ENCODE measurements around the gene AMHR2. TPM values are rescaled to one million over a fixed set of nuclear protein-coding genes. Genes with fewer than 3 reads are reported as not detected.
A peak's percentile ranks its signal among the peaks of the same experiment; 100 is the strongest.
"Not testable (repeated sequence)": the region's sequence is repeated elsewhere in the genome, so short reads cannot be mapped to it uniquely, and the experiment has no call there.

The AMHR2 gene
- total RNA-seq, 1 donor from 2014 or later: not detected

DNA sequence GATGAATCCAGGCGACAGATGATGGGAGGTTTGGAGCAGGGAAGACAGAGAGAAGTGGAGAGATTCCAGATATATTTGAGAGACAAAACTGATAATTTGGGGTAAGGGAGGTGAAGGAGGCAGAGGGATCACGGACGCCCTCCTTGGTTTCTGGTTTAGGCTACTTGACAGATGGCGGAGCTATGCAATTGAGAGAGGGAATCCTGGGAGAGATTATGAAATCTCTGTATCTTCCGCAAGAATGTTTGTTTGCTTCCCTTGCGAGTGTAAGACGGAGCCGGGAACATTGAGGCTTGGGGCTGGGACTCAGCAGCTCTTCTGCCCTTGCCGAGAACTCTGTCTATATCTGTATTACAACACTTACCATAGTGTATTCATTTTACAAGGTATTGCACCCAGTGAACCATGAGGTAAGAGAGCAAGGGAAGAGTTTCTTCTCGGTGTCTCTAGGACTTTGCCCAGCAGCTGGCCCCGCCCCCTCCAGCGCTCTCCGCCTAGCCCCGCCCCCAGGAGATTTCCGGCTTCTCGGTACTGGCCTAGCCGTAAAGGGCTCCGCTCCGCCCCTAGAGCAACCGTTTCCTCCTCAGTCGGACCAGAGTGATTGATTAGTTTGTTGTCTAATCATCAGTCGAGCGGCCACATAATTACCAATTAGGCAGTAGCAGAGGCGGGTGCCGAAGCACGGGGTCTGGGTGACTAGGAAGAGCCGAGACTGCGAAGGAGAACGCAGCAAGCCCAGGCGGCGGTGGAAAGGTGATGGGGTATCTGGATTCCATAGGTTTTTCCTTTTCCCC lies 17.6 kb downstream of the AMHR2 start, which contains the start of gene PRR13:
TSS of gene PRR13 (plus strand) at position 695 of the 794 bp plus-strand sequence. CDS start 981 bp downstream, outside the sequence.
- no peaks in the 10 kb centered on the region for H3K9me3 Mint-ChIP-seq (ENCODE audit: low read depth)
- H3K4me1 Mint-ChIP-seq (ENCODE audit: low read depth): peaks cover 37% of the 10 kb centered on the region
- H3K4me3 Mint-ChIP-seq (ENCODE audit: unreplicated experiment): peak within 1 kb of the TSS; percentile 82
- TF ChIP-seq, protein P1, sequence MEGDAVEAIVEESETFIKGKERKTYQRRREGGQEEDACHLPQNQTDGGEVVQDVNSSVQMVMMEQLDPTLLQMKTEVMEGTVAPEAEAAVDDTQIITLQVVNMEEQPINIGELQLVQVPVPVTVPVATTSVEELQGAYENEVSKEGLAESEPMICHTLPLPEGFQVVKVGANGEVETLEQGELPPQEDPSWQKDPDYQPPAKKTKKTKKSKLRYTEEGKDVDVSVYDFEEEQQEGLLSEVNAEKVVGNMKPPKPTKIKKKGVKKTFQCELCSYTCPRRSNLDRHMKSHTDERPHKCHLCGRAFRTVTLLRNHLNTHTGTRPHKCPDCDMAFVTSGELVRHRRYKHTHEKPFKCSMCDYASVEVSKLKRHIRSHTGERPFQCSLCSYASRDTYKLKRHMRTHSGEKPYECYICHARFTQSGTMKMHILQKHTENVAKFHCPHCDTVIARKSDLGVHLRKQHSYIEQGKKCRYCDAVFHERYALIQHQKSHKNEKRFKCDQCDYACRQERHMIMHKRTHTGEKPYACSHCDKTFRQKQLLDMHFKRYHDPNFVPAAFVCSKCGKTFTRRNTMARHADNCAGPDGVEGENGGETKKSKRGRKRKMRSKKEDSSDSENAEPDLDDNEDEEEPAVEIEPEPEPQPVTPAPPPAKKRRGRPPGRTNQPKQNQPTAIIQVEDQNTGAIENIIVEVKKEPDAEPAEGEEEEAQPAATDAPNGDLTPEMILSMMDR (IDR thresholded peaks at IDR 0.05): peak; percentile 6
- DNase-seq (ENCODE audit: low spot score): peak; percentile 97
- peak within 1 kb of the TSS; percentile 99 for H3K27ac Mint-ChIP-seq (ENCODE audit: unreplicated experiment)
- peaks cover 7% of the 10 kb centered on the region for H3K36me3 Mint-ChIP-seq (ENCODE audit: low read depth)
- no peaks in the 10 kb centered on the region for H3K27me3 Mint-ChIP-seq (ENCODE audit: low read depth)

DNA sequence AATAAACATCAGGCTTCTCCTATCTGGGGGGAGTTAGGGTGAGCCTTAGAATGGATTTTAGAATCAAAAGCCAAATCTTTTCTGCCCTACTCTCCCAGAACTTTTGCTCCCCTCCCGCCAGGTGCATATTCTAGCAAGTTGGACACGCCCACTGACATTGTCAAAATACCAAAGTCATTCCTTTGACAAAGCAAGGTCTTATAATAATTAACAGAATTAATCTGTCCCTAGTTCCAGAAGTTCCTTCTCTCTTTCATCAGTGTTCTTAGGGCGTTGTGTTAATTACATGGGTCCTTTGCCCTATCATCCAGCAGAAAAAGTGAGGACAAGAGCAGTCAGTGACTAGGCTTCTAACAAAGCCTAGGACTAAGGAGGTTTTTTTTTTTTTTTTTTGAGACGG lies 20.3 kb downstream of the AMHR2 start:
- Mint-ChIP-seq H3K27ac (ENCODE audit: unreplicated experiment) (peak overlapping the region; percentile 59), H3K36me3 (ENCODE audit: low read depth) (peaks cover 11% of the 10 kb centered on the region), H3K4me1 (ENCODE audit: low read depth) (peaks cover 37% of the 10 kb centered on the region), H3K27me3 (ENCODE audit: low read depth) (no peaks in the 10 kb centered on the region), H3K4me3 (ENCODE audit: unreplicated experiment) (no peak overlapping the region), H3K9me3 (ENCODE audit: low read depth) (no peaks in the 10 kb centered on the region)
- TF ChIP-seq, protein P1 (IDR thresholded peaks at IDR 0.05): no peak
- no peak for DNase-seq (ENCODE audit: low spot score)

DNA sequence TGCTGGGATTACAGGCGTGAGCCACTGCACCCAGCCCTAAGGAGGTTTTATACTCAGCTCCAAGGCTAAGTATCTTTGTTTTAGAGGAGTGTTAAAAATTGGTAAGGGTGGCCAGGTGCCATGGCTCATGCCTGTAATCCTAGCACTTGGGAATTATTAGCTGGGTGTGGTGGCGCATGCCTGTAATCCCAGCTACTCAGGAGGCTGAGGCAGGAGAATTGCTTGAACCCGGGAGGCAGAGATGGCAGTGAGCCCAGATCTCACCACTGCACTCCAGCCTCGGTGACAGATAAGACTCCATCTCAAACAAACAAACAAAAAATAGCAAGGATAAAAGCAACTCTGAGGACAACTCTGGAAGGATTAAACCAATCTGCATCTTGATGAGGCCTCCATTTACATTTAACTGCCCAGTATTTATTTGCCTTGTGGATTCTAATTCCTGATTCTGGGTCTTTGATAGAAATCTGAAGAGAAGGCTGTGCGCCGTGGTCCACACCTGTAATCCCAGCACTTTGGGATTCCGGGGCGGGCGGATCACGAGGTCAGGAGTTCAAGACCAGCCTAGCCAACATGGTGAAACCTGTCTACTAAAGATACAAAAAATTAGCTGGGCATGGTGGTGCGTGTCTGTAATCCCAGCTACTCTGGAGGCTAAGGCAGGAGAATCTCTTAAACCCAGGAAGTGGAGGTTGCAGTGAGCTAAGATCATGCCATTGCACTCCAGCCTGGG lies 21.1 kb downstream of the AMHR2 start:
- Mint-ChIP-seq H3K27ac (ENCODE audit: unreplicated experiment) (peak overlapping the region; percentile 8), H3K36me3 (ENCODE audit: low read depth) (peaks cover 11% of the 10 kb centered on the region), H3K4me1 (ENCODE audit: low read depth) (peaks cover 34% of the 10 kb centered on the region)
- H3K4me3 Mint-ChIP-seq (ENCODE audit: unreplicated experiment); H3K9me3 Mint-ChIP-seq (ENCODE audit: low read depth); DNase-seq (ENCODE audit: low spot score); H3K27me3 Mint-ChIP-seq (ENCODE audit: low read depth): not testable (repeated sequence)

DNA sequence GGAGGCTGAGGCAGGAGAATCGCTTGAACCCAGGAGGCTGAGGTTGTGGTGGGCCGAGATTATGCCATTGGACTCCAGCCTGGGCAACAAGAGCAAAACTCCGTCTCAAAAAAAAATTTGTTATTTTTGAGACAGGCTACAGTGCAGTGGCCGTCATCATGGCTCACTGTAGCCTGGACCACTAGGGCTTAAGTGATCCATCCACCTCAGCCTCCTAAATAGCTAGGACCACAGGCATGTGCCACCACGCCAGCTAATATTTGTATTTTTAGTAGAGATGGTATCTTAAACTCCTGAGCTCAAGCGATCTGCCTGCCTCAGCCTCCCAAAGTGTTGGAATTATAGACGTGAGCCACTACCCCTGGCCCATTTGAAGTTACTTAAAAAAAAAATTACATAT lies 27.3 kb downstream of the AMHR2 start:
- peaks cover 18% of the 10 kb centered on the region for H3K36me3 Mint-ChIP-seq (ENCODE audit: low read depth)
- TF ChIP-seq, protein P1 (IDR thresholded peaks at IDR 0.05): no peak
- H3K4me1 Mint-ChIP-seq (ENCODE audit: low read depth): peaks cover 26% of the 10 kb centered on the region
- H3K4me3 Mint-ChIP-seq (ENCODE audit: unreplicated experiment): no peak overlapping the region
- DNase-seq (ENCODE audit: low spot score): no peak
- no peaks in the 10 kb centered on the region for H3K27me3 Mint-ChIP-seq (ENCODE audit: low read depth)
- no peaks in the 10 kb centered on the region for H3K9me3 Mint-ChIP-seq (ENCODE audit: low read depth)
- no peak overlapping the region for H3K27ac Mint-ChIP-seq (ENCODE audit: unreplicated experiment)

DNA sequence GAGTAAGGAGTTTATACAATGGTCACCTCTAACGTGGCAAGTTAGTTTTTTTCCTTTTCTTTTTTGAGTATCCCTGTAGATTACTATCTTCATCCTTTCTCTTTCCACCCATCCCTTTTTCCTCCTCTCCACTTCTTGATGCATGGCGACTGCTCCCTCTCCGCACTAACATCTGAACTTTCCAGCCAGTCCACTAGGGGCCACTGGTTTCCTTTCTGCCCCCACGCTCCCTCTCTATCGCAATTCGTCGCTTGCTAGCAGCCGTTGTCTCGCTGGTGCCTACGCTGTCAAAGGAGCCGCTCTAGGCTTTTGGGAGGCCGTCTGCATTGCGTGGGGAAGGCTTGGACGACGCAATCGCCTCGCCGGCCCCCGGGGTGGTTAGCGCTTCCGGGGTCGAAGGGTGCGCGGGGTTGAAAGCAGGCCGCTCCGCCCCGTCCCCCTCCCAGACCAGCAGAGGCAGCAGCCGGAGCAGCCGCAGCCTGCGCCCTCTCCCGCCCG lies 28.1 kb downstream of the AMHR2 start, which contains the start of gene PCBP2:
TSS of gene PCBP2 (plus strand) at position 442 of the 498 bp plus-strand sequence. CDS start 2,699 bp downstream, outside the sequence.
- peak within 1 kb of the TSS; percentile 97 for H3K4me3 Mint-ChIP-seq (ENCODE audit: unreplicated experiment)
- no peaks in the 10 kb centered on the region for H3K27me3 Mint-ChIP-seq (ENCODE audit: low read depth)
- peak within 1 kb of the TSS; percentile 100 for H3K27ac Mint-ChIP-seq (ENCODE audit: unreplicated experiment)
- TF ChIP-seq, protein P1 (IDR thresholded peaks at IDR 0.05): peak; percentile 86
- peak; percentile 98 for DNase-seq (ENCODE audit: low spot score)
- H3K4me1 Mint-ChIP-seq (ENCODE audit: low read depth): peaks cover 26% of the 10 kb centered on the region
- peaks cover 17% of the 10 kb centered on the region for H3K36me3 Mint-ChIP-seq (ENCODE audit: low read depth)
- H3K9me3 Mint-ChIP-seq (ENCODE audit: low read depth): no peaks in the 10 kb centered on the region
